ENCODE data around the gene DYSF. TPM values are rescaled to one million over a fixed set of nuclear protein-coding genes. Genes with fewer than 3 reads are reported as not detected.

Gene DYSF
- total RNA-seq, 1 donor: 0.18 TPM

GRCh38 chr2:71629771-71630453 lies 176.6 kb downstream of the DYSF start:
- no peak for TF ChIP-seq CTCF (IDR thresholded peaks at IDR 0.05; ENCODE audit: insufficient read depth, low read length)
- no peak overlapping the region for H3K4me3 ChIP-seq (ENCODE audit: low read depth, low read length)
- DNase-seq (ENCODE audit: low read depth): no peak

DNA sequence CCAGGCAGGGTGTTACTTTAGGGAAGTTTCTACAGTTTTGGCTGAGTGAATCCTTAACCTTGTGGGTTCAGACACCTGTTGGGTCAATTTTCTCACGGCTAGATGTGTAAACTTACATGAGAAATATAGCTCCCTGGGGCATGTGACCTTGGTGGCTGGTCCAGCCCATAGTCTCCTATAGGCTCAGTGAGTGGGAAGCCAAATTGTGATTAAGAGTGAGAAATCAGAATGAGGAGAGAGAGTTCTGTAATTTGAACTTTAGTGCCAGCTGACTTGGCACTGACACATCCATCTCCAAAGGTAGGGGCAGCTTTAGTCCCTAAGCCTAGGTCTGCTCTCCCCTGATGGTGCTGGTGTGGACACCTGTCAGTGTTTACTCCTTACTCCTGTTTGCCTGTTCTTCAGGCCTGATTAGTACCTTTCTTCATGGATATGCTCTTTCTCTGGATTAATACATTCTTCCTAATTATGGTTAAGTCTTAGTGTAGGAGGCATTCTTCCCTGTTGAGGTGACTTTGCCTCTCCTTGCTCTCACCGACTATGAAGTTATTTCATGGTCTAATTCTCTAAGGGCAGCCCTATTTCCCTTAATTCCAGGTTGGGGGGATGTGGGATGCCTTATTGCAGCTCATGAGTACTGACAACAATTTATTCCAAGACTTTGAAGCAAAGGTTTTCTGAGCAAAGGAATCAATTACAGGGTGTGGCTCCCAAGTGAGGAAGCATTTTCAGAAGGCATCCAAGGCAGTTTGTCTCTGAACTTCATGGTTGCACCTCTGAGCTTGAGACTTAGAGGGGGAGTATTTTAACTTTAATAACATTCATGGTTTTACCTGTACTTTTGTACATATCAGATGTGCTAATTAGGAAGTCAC lies 177.3 kb downstream of the DYSF start:
- no peak for DNase-seq (ENCODE audit: low read depth)
- TF ChIP-seq CTCF (IDR thresholded peaks at IDR 0.05; ENCODE audit: insufficient read depth, low read length): no peak
- no peak overlapping the region for H3K4me3 ChIP-seq (ENCODE audit: low read depth, low read length)

- DNase-seq (ENCODE audit: low read depth): no peak
- no peak for TF ChIP-seq CTCF (IDR thresholded peaks at IDR 0.05; ENCODE audit: insufficient read depth, low read length)
- no peak overlapping the region for H3K4me3 ChIP-seq (ENCODE audit: low read depth, low read length)
Measured at GRCh38 chr2:71631411-71631931, 178.1 kb downstream of the DYSF start.

GRCh38 chr2:71633086-71633485 lies 179.7 kb downstream of the DYSF start:
- no peak for TF ChIP-seq CTCF (IDR thresholded peaks at IDR 0.05; ENCODE audit: insufficient read depth, low read length)
- DNase-seq (ENCODE audit: low read depth): no peak
- H3K4me3 ChIP-seq (ENCODE audit: low read depth, low read length): no peak overlapping the region

DNA sequence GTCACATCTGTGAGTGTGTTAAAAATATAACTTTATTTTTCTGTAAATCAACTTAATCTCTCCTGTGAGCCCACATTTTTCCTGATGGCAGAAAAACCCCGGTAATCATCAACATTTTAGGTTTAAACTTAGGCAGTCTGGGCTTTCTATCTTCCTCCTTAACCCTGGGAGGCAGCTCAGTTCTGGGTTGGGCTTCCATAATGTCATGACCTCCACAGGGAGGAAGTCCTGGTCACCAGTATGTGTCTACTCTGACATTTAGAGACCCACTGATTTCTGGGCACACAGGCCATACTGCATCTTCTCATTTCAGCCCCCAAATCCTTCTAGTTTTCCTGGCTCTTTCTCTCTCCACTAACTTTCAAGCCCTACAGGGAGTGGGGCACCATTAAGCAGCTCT lies 181.2 kb downstream of the DYSF start:
- no peak overlapping the region for H3K4me3 ChIP-seq (ENCODE audit: low read depth, low read length)
- TF ChIP-seq CTCF (IDR thresholded peaks at IDR 0.05; ENCODE audit: insufficient read depth, low read length): no peak
- DNase-seq (ENCODE audit: low read depth): no peak

DNA sequence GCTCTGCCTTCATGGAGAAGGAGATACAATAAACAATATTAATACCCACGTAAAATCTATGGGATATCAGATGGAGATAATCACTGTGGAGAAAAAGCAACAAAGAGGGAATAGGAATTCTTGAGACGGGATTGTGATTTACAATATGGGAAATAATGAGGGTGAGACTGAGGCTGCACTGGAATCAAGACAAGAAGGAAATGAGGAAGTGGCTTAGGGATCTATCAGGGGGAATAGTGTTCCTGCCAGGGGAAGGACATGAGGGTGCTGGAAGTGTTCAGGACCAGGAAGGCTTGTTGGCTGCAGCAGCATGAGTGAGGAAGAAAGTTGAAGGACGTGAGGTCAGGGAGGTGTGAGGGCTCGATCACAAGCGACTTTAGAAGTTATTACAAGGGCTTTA lies 182.4 kb downstream of the DYSF start:
- DNase-seq (ENCODE audit: low read depth): no peak
- H3K4me3 ChIP-seq (ENCODE audit: low read depth, low read length): no peak overlapping the region
- no peak for TF ChIP-seq CTCF (IDR thresholded peaks at IDR 0.05; ENCODE audit: insufficient read depth, low read length)

Data from fibroblast of the aortic adventitia (primary cell).